NOMO-1 (cell line): Measurements from ENCODE around the gene ZMIZ1.

Experiments
- DNase-seq, 2 experiments: peaks; one replicate each; lab custom pipeline; 2025; ENCODE audit not compliant: unreplicated experiment in 2 of 2; lab: John Stamatoyannopoulos, UW

Gene ZMIZ1

DNA sequence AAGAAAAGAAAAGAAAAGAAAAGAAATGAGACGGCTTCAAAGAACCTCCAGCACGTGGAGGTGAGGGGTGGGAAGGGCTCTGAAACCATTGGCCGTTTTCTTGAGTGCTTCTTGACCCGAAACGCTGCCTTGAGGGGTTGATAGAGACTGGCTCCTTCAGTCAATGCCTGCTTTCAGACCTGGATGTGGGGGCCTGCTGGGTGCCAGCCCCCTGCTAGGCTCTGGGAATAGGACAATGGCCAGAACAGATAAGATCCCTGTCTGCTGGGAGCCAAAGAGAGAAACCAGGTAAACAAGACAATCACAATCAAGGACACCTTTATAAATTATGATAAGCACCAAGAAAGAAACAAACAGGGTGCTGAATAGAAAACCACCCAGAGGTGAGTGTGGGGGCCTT lies 27.7 kb downstream of the ZMIZ1 start:
- no peak for DNase-seq

DNA sequence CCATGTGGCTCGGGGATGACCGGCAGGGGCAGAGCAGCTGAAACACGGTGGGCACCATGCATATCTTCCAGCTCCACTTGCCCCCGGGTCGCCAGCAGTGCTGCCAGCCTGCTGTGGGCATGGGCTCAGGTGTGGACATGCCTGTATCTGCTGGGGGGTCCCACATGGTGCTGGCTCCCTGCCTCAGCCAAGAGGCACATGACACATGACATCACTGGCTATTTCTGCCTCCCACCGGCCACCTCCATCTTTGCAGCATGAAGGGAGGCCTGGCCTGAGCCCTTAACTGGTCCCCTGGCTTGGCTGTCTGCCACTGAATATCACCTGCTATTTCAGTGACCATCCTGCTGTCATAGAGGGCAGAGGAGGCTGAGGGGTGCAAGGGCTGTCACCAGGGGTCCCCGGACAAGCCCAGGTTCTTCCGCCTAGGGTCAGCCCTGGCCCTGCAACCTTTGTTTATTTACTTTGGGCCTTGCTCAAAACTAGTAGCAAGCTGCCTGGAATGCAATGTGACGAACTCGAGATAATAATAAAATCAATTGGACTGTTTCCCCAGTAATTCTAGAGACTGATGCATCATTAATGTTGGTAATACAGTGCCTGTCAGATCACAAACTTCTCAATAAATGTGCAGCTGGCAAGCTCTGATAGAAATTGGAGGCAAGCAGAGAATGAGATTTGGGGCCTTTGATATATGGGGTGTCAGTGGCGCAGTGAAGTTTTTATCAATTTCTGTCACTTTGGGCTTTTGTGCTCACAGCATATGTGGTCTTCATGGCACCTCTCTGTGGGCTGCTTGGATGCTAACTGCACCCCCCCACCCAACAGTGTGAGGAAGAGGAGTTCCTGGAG lies 28.5 kb downstream of the ZMIZ1 start:
- no peak for DNase-seq

DNA sequence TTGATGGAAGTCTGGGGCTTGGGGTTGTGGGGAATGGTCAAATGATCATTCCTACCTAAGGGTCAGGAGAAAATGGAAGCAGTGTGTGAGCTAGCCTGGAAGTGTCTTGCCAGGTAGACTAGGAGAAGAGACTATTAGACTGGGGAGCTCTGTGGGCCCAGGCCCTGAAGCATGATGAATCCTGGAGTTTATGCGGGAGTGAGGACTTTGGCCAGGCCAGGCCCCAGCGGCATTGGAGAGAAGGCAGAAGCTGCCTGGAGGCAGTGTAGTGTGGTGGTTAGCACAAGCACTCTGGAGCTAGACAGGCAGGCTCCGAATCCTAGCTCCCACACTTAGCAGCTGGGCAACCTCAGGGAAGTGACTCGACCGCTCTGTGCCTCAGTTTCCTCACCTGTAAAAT lies 29.3 kb downstream of the ZMIZ1 start:
- DNase-seq = no peak

DNA sequence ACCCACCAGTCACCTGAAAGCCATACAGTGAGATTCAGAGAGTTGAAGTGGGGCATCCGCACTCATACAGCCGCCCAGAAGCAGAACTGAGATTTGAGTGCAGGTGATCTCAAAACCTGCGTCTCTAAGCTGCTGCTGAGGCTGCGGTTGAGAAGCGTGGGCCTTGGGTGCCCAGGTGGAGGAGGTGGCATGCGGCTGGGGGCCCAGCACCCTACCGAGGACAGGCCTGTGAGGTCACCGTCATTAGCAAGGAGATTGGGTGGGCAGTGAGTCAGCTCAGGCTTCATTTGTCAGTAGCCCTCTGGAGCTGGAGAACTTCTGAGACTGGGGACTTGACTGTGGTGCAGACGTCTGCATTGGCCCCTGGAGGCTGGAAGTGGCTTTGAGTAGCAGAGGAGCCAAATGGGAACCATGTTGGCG lies 29.8 kb downstream of the ZMIZ1 start:
- no peak for DNase-seq

DNA sequence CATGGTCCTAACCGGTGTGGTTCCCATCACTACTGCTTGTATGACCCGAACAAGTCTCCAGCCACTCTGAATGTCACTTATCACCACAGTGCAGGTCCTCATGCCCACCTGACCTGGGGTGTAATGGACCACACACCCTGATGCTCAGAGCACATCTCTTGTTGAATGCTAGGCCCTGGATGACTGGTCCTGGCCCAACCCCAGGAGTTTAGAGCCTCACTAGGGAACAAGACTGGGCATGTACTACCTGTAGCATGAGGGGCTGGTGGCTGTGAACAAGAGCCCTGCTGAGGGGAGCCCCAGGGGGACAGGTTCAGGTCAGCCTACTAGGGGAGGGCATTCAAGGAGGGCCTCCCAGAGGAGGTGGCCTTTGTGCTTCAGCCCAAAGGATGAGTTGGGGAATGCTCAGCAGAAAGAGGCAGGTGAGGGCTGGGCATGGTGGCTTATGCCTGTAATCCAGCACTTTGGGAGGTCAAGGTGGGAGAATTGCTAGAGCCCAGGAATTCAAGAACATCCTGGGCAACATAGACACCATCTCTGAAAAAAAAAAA lies 31.2 kb downstream of the ZMIZ1 start:
- DNase-seq = no peak

DNA sequence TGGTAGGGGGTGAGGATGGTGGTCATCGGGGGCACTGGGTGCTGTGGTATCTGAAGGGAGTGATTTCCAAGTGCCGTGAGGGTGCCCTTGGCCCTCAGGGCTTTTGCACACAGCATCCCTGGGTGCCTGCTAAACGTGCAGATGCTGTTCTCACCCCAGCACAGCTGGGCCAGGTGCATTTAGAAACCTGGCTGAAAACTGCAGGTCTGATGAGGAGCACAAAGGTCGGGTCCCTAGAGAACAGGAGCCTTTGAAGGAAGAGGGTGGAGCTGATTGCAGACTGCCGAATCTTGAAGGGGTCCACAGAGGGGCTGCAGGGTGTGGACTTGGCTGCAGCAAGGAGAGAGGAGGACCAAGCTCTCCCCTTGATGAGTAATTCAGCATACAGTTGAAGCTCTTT lies 32.0 kb downstream of the ZMIZ1 start:
- DNase-seq = no peak

DNA sequence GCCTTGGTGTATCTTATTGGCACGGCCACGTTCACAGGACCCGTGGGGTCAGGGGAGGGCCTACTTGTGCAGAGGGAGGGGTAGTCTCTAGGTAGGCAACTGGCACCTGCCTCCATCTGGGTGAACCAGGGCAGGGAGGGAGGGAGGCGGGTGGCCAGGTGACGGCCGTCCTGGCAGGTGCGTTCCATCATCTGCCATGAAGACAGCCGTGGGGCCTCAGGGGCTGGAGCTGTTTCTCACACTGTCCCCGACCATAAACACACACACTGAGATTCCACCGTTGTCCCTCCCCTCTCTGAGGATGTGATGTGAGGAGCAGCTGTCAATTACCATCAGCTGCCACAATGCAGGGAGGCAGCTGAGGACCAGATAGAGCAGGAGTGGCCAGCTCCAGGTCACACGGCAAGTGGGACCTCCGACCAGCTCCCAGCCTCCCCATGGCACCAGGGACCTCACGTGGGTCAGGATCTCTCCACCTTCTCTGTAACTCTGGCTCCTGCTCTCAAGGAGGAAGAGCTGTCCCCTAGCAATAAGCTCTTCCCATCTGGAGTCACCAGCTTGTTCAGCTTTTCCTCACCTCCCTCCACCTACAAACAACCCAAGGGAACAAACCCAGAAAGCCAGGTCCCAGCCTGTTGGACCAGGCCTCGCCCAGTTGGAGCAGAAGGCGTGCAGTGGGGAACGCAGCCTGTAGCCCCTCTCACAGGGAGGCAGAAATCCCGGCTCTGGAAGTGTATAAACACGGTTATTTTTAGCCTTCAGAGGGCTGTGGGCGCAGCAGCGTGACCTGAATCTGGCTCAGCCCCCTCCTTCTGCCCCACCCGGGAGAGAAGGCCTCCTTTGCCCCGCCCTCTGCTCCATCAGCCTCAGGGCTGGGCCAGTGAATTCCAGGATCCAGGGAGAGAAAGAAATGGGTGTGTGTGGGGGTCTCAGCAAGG lies 33.1 kb downstream of the ZMIZ1 start:
- no peak for DNase-seq

DNA sequence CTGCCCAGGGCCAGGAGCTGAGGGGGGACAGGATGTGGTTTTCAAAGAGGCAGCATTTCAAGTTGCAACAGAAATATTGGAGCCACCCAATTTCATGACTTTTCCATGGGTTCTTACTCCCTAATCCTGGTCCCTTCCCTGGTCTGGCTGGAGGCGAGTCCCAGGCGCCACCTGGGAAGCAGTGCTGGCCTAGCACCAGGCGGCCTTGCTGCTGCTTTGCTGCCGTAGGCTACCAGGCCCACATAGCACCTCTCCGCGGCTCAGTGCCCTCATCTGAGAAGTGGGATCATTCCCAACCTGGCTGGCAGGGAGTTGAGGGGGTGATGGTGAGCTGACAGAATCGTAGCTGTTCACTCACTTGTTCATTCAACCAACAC lies 33.7 kb downstream of the ZMIZ1 start:
- DNase-seq = no peak

DNA sequence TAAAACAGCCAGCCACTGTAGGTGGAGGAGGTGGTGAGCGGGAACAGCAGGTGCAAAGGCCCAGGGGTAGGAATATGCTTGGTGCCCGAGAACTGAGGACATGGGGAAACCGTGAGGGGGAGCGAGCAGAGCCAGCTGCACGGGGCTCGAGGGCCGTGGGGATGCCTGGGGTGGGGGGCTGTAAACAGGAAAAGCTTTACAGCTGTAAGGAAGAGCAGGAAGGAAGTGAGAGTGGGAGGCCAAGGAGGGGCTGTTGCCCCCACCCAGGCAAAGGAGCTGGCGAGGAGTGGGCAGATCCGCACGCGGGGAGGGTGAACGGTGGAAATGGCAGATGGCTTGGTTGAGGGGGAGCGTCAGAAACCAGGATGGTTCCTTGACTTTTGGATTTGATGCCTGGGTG lies 34.4 kb downstream of the ZMIZ1 start:
- DNase-seq = no peak

DNA sequence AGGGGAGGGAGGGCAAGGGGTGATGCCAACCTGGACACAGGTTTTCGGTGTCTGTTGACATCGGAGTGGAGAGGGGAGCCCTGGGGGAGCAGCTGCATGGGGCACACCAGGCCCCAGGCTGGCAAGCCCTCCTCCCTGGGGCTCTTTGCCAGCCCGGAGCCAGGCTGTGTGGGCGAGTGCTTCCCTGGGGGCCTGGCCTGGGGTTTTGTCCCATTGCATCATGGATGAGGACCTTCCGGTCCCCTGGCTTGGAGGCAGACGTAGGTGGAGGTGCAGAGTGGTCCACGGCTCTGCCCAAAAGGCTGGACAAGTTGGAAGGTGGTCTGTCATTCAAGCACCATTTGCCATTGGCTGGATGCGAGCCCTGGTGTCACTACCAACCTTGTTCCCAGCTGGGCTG lies 34.8 kb downstream of the ZMIZ1 start:
- no peak for DNase-seq

DNA sequence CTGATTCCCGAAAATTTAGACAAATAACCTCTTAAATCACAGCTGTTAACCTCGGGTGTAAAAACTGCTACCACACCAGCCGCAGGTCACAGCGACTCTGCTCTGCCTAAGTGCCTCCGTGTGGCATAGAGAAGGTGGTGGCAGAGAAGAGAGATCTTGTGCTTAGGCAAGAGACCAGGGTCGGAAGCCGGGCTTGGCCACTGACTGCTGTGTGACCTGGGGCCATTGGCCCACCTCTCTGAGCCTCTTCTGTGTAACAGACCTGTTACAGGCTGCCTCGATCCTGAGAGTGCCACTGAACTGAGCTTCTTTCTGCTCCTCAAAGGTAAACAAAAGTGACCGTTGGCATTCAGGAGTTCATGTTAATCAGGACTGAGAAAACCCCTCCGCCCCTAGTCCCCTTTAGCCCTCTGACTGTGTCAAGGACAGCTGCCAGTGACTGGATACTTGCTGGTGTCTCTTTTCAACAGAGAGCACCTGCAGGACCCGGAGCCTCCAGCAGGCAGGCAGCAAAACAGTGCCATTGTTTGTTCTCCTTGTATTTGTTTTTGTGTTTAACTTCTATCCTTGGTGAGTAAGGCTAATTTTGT lies 36.5 kb downstream of the ZMIZ1 start:
- no peak for DNase-seq

DNA sequence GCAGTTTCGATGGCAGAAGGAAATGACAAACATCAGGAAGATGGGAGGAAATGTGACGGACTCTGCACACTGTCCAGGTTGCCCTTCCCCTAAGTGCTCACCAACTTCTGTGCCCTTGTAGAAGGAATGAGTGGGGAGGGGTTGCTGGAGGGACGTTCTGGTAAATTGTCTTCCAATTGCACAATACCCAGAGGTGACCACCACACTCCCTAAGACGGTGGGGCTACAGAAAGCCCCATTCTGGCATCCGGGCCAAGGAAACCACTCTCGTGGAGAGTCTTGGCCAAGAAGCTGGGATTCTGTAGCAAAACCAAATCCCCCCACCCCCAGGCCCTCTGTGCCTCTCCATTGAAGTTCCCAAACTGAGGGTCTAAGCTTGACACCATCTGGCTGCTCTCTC lies 37.1 kb downstream of the ZMIZ1 start:
- DNase-seq = no peak

DNA sequence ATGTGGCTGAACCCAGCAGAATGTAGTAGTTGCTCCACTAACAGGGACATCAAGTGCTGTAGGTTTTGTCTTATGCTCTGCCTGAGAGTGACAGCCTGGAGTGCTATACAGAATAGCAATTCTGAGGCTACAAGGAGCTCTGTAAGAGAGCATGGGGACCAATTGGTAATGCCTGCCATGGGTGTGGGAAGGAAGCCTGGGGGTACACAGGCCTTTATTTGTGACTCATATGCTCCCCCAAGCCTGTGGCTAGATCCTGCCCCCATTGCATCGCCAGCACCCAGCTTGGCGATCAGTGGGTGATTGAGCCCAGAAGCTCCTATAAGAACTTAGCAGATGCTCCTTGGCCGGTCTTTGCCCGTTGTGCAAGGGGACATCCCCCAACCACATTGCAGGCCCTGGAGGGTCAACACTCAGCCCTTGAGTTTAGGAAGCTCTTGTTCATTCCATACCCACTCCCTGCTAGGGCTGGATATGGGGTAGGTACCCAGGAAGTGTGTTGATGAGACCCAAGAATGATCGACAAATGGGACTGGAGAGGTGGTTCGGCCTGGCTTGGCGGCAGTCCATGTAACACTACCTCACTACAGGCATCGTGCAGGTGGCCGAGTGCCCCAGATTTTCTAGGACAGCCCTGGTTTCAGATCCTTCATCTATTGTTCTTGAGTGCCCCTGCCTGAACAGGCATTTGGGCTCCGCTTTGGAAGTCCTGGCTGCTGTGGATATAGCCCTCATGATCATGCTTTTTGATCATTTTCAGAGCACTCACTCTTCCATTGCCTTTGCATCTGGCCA lies 37.7 kb downstream of the ZMIZ1 start:
- no peak for DNase-seq

DNA sequence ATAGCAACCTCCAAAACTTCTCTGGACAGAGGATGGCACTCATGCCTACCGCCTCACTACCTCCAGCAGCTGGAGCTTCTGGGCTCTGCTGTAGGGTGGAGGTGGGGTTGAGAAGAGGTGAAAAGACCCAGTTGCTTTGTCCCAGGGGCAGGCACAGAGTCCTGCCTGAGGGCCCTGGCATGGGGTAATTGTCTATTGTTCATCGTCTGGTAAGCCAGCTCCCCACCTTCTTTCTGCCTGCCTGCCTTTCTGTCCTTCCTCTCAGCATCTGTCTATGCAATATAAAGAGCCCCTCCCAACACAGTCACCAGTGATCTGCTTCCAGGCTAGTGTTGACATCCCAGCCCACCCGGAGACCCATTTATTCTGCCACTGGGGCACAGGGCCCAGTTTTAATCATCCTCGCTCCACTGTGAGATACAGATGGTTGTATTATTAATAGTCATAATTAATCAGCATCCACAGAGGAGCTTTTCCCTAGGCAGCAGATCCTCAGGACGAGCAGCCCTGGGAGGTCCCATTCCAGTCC lies 39.0 kb downstream of the ZMIZ1 start:
- no peak for DNase-seq

DNA sequence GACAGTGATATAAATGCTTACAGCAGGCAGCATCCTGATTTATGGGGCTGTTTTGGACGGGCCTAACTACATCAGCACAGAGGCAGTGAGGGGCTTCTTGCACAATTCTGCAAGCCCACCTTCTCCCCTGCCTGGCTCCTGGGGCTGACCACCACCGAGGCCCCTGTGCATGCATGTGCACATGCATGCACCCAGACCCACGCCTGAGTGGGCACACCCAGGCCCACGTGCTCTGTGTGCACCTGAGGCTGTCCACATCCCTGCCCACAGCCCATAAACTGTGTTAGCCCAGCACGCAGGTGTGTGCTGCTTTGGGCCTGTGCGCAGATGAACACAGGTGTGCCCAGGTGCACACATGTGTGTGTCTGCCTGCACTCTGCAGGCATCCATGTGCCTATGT lies 40.0 kb downstream of the ZMIZ1 start:
- DNase-seq = no peak

DNA sequence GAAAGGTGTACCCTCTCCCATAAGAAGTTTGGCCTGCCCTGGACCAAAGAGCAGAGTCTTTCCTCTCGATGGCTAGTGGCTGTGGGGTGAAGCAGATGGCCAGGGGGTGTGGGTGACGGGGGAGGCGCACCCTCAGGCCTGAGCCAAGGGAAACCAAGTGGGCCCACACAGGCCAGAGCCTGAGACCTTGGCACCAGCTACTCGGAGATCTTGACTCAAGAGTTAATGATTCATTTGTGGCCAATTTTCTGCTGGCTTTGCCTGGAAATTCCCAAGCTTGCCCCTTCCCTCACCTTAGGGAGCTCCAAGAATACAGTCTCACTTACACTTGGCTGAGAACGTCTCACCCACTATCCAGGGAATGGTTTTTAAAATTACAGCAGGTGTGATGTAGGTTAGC lies 42.7 kb downstream of the ZMIZ1 start:
- DNase-seq = no peak

DNA sequence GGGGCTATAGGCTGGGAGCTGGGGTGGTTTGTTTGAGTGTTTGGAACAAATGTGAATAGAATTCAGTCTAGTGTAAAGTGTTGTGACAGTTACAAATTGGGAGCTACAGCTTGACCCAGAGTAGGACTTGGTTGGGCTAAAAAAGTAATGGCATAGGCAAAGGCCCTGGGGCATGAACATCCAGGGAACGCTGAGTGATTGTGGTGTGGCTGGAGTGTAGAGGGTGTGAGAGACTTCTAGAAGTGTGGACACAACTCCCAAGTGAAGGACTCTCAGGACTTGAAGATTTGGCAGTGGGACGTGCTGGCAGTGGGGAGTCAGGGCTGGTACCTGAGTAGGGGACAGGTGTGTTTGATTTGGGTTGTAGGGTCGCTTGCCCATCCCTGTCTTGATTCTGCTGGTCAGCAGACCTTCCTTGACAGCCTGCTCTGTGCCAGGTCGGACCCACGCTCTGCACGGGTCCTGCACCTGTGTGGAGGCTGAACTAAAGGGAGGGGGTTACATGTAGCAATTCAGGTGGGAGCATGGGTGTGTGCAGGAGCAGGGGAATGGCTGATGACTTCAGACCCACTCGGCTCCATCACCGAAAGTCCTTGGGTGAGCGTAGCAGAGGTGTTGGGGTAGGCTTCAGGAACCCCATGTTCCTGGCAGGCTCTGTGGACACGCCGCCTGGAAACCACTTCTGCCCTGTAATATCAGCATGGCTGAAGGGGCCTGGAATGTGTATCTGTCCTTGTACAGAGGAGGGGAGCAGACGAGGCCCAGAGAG lies 43.3 kb downstream of the ZMIZ1 start:
- DNase-seq = no peak

DNA sequence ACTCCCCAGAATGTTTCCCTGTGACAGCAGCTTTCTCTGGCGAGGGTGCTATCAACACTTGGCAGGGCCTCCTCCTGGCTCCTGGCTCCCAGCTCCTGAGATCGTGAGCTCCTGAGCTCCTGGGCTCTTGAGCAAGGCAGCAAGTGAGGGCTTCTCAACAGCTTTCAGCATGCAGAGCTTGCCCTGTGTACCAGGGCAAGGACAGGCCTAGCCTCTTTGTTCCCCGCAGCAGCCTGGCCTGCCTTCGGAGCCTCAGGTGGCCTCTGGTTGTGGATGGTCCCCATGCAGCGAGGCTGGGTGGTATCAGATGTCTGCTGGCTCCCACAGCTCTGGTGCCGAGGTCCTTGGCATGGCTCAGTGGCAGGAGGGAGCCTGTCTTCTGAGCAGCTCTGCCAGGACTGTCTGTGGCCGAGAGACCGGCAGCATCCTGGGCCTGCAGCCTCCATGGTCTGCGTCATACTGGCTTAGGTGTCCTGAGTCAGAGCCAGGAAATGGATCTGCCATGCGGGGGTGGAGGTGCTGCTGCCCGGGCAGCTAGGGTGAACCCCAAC lies 44.2 kb downstream of the ZMIZ1 start:
- DNase-seq = no peak

DNA sequence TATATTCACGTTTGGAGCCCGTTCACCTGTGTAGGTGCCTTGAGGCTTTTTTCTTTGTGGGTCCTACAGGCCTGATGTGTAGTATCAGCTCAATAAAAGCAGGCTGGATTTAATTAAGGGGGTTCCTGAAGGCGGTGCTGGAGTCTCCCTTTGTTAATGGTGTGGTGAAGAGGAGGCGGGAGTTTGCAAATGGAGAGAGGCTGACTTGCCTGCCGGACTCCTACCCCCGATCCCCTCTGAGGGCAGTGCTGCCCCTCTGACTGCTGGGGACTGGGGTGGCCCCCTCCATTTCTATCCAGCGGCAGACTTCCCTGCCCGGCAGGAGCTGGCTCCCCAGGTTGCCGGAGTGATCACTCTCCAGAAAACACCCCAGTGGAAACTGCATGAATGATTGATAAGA lies 45.1 kb downstream of the ZMIZ1 start:
- no peak for DNase-seq
